ENCODE results near the gene PDZD11. TPM values are rescaled to one million over a fixed set of nuclear protein-coding genes. Genes with fewer than 3 reads are reported as not detected.
A peak's percentile ranks its signal among the peaks of the same experiment; 100 is the strongest.

Gene PDZD11
- total and polyA plus RNA-seq, 9 of the 15 experiments (the other 6 are each of a cell fraction or from before 2014, with no cell fraction given): 21.9 to 109 (median 36.4) TPM

DNA sequence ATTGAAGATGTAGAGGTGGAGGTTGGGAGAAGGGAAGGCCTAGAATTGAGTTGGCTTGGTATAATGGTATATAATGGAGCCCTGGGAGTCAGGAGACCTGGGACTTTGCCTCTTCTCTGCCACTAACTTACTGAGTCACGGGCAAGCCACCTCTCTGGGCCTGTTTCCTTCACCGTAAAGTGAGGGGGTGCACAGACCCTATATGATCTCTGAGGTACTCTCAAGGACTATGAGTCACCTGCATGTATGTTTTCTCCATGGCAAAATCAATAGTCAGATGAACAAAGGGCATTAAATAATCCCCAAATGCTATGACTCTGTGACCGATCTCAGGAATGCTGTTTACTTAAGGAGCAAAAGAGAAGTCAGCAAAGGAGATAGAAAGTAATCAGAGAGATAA, 34.8 kb downstream of the PDZD11 start:
- H3K9ac ChIP-seq (ENCODE audit: insufficient read depth in 1 of 2, low read depth in 2 of 2, low read length in 2 of 2): no peak overlapping the region

DNA sequence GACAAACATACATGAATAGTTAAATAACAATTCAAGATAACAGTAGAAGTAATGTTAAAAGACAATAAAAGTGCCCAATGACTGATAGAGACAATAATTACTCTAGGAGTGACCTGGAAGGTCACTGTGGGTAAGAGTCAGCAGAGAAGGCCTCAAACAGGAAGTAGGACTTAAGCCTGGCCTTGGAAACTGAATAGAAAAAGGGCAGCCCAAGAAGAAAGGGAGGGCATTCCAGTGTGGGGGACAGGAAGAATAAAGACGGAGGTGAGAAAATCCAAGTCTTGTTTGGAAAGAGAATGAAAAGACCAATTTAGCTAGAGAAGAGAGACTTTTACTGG, 35.7 kb downstream of the PDZD11 start:
- no TSS peak for BruUV-seq (replicated peaks)
- ATAC-seq: no peak
- no peak overlapping the region for H3K4me2 ChIP-seq (ENCODE audit: insufficient read depth, low read length)

More for the DNA sequence above, 34.8 kb downstream of the PDZD11 start:
- DNase-seq (ENCODE audit: extremely low read depth in 1 of 4, low spot score in 3 of 4) (no peak), FAIRE-seq (no peak), ATAC-seq (no peak)
- Histone ChIP-seq H3K9me1 (ENCODE audit: control insufficient read depth, insufficient read depth, low read length) (no peaks in the 10 kb centered on the region), H3K79me2 (ENCODE audit: control insufficient read depth, insufficient read depth, low read length) (no peaks in the 10 kb centered on the region), H2AFZ (ENCODE audit: low read depth, low read length) (no peak overlapping the region), H3K4me3 (no peak overlapping the region), H3K27me3 (ENCODE audit: control insufficient read depth in 2 of 2, insufficient read depth in 2 of 2, low read length in 2 of 2) (peaks cover 4 to 24% of the 10 kb centered on the region in 2 experiments; a peak in 4 of 5 replicates), H3K4me2 (ENCODE audit: insufficient read depth, low read length) (no peak overlapping the region), H3K4me1 (replicated peaks in 1 of 2; ENCODE audit: control insufficient read depth in 2 of 2, insufficient read depth in 2 of 2, low read length in 2 of 2) (no peaks in the 10 kb centered on the region; a peak in 1 of 5 replicates), H4K20me1 (replicated peaks; ENCODE audit: control insufficient read depth, insufficient read depth, low read length) (no peaks in the 10 kb centered on the region; the same call in none of the 2 replicates), H3K9me3 (replicated peaks; ENCODE audit: control insufficient read depth, insufficient read depth, low read depth, low read length) (no peaks in the 10 kb centered on the region), H3K27ac (ENCODE audit: extremely low read depth, low read depth, low read length) (no peak overlapping the region), H3K36me3 (ENCODE audit: control insufficient read depth, insufficient read depth, low read length) (no peaks in the 10 kb centered on the region)
- CTCF ChIA-PET (ENCODE audit: low intra/inter-chr PET ratio): no interaction called here
- TF ChIP-seq LARP7 (IDR thresholded peaks at IDR 0.05) (no peak), ZFX (CRISPR knock-in tag; IDR thresholded peaks at IDR 0.05) (no peak), CSDE1 (IDR thresholded peaks at IDR 0.05) (no peak)
- TF ChIP-seq, protein P1, sequence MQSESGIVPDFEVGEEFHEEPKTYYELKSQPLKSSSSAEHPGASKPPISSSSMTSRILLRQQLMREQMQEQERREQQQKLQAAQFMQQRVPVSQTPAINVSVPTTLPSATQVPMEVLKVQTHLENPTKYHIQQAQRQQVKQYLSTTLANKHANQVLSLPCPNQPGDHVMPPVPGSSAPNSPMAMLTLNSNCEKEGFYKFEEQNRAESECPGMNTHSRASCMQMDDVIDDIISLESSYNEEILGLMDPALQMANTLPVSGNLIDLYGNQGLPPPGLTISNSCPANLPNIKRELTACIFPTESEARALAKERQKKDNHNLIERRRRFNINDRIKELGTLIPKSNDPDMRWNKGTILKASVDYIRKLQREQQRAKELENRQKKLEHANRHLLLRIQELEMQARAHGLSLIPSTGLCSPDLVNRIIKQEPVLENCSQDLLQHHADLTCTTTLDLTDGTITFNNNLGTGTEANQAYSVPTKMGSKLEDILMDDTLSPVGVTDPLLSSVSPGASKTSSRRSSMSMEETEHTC (IDR thresholded peaks at IDR 0.05): no peak
- WGBS (ENCODE audit: insufficient coverage, low coverage, missing lambda C conversion rate): 18% methylated on average over 3 of the region's 3 CpGs
- POLR2A ChIA-PET: no interaction called here
- in situ Hi-C loops (cut with MboI): no loop called here
- intact Hi-C loops (cut with micrococcal nuclease): no loop called here
- BruUV-seq (replicated peaks): no TSS peak

More for the DNA sequence above, 35.7 kb downstream of the PDZD11 start:
- H2AFZ ChIP-seq (ENCODE audit: low read depth, low read length): no peak overlapping the region
- peaks cover 4 to 16% of the 10 kb centered on the region in 2 experiments; a peak in 4 of 5 replicates for H3K27me3 ChIP-seq (ENCODE audit: control insufficient read depth in 2 of 2, insufficient read depth in 2 of 2, low read length in 2 of 2)
- H3K4me3 ChIP-seq: no peak overlapping the region
- no peak overlapping the region for H3K9ac ChIP-seq (ENCODE audit: insufficient read depth in 1 of 2, low read depth in 2 of 2, low read length in 2 of 2)
- CTCF ChIA-PET (ENCODE audit: low intra/inter-chr PET ratio): no interaction called here
- H3K27ac ChIP-seq (ENCODE audit: extremely low read depth, low read depth, low read length): no peak overlapping the region
- no peaks in the 10 kb centered on the region; the same call in 1 of the 2 replicates for H4K20me1 ChIP-seq (replicated peaks; ENCODE audit: control insufficient read depth, insufficient read depth, low read length)
- H3K79me2 ChIP-seq (ENCODE audit: control insufficient read depth, insufficient read depth, low read length): no peaks in the 10 kb centered on the region
- H3K36me3 ChIP-seq (ENCODE audit: control insufficient read depth, insufficient read depth, low read length): no peaks in the 10 kb centered on the region
- TF ChIP-seq ZNF175 (CRISPR knock-in tag; IDR thresholded peaks at IDR 0.05; ENCODE audit: low read depth) (no peak), ZNF24 (IDR thresholded peaks at IDR 0.05) (no peak), FOXJ2 (tag; IDR thresholded peaks at IDR 0.05) (no peak)
- TF ChIP-seq, protein P2, sequence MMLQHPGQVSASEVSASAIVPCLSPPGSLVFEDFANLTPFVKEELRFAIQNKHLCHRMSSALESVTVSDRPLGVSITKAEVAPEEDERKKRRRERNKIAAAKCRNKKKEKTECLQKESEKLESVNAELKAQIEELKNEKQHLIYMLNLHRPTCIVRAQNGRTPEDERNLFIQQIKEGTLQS (IDR thresholded peaks at IDR 0.05): 0 out of 2 replicates have a peak, but pooled peaks have one; percentile 7
- TF ChIP-seq, protein P2 (CRISPR knock-in tag; conservative IDR thresholded peaks at IDR 0.05): no peak
- POLR2A ChIA-PET: interaction anchor here (1.2 kb wide), 1 partner anchor 13 kb away, joined by 3 read pairs; no protein-coding TSS in a partner anchor
- H3K9me3 ChIP-seq (replicated peaks; ENCODE audit: control insufficient read depth, insufficient read depth, low read depth, low read length): no peaks in the 10 kb centered on the region
- no peaks in the 10 kb centered on the region for H3K9me1 ChIP-seq (ENCODE audit: control insufficient read depth, insufficient read depth, low read length)
- in situ Hi-C loops (cut with MboI) (no loop called here), intact Hi-C loops (cut with micrococcal nuclease) (no loop called here)
- FAIRE-seq: no peak
- no CpG with 5 or more reads among the region's 1 CpG for WGBS (ENCODE audit: insufficient coverage, low coverage, missing lambda C conversion rate)
- no peak for DNase-seq (ENCODE audit: extremely low read depth in 1 of 4, low spot score in 3 of 4)
- no peaks in the 10 kb centered on the region; a peak in 1 of 5 replicates for H3K4me1 ChIP-seq (replicated peaks in 1 of 2; ENCODE audit: control insufficient read depth in 2 of 2, insufficient read depth in 2 of 2, low read length in 2 of 2)
